ENCODE measurements around the gene HIF1AN.
"Not testable (repeated sequence)": the region's sequence is repeated elsewhere in the genome, so short reads cannot be mapped to it uniquely, and the experiment has no call there.

The HIF1AN gene

DNA sequence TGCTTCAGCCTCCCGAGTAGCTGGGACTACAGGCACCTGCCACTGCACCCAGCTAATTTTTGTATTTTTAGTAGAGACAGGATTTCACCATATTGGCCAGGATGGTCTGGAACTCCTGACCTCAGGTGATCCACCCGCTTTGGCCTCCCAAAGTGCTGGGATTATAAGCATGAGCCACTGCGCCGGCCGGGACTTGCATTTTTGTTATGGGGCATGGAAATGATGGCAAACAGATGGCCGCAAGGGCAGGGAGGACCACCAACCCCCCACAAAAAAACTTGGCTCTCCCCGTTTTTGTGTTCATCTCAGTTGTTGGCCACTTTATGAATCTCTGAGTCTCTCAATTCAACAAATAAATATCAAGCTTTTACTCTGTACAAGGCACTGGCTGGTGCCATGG lies 39.4 kb downstream of the HIF1AN start:
- not testable (repeated sequence) for H3K36me3 ChIP-seq (ENCODE audit: control insufficient read depth, insufficient read depth, low read length); H3K27ac ChIP-seq (ENCODE audit: low read depth, low read length); H3K27me3 ChIP-seq (ENCODE audit: control insufficient read depth, insufficient read depth, low read length); H3K4me1 ChIP-seq (ENCODE audit: control insufficient read depth, insufficient read depth, low read length); H3K4me3 ChIP-seq (ENCODE audit: low read length); H3K9ac ChIP-seq (ENCODE audit: low read length)

DNA sequence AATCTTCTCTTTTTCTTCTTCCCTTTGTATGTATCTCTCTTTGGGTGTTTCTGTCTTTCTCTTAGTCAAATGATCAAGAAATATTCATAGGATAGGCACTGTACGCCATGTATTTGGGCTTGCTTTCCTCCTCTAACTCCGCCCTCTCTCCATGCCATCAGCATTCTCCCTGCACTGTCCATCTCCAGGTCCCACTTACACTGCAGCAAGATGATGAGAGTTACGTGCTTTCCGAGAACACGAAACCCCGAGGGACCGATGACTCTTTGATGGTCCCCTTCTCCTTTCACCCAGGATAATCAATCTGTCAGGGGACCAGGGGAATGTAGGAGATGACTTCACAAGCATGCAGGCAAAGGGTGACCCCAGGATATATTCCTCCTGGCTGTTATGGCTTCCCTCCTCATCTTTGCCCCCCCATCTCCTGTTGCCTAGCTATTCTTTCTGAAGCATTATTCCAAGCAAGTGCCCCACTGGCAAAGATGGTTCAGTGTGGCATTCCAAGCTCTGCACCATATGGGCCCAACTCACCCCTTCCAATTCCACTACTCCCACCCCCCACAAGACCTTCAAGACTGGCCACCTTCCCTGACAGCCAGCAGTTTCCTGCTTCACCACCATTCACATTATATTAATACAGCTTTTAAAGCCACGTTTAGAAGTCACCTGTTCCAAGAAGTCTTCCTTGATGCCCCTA lies 40.0 kb downstream of the HIF1AN start:
- Histone ChIP-seq H3K9ac (ENCODE audit: low read length) (no peak overlapping the region), H3K4me3 (ENCODE audit: low read length) (no peak overlapping the region), H3K36me3 (ENCODE audit: control insufficient read depth, insufficient read depth, low read length) (no peaks in the 10 kb centered on the region), H3K27ac (ENCODE audit: low read depth, low read length) (no peak overlapping the region), H3K4me1 (ENCODE audit: control insufficient read depth, insufficient read depth, low read length) (no peaks in the 10 kb centered on the region), H3K27me3 (ENCODE audit: control insufficient read depth, insufficient read depth, low read length) (peaks cover 5% of the 10 kb centered on the region)

GRCh38 chr10:100576282-100576635 lies 40.5 kb downstream of the HIF1AN start:
- Histone ChIP-seq H3K4me1 (ENCODE audit: control insufficient read depth, insufficient read depth, low read length) (no peaks in the 10 kb centered on the region), H3K4me3 (ENCODE audit: low read length) (no peak overlapping the region), H3K27me3 (ENCODE audit: control insufficient read depth, insufficient read depth, low read length) (no peaks in the 10 kb centered on the region), H3K36me3 (ENCODE audit: control insufficient read depth, insufficient read depth, low read length) (no peaks in the 10 kb centered on the region), H3K27ac (ENCODE audit: low read depth, low read length) (no peak overlapping the region), H3K9ac (ENCODE audit: low read length) (no peak overlapping the region)

- no peak overlapping the region for H3K27ac ChIP-seq (ENCODE audit: low read depth, low read length)
- H3K9ac ChIP-seq (ENCODE audit: low read length): no peak overlapping the region
- H3K4me3 ChIP-seq (ENCODE audit: low read length): no peak overlapping the region
- no peaks in the 10 kb centered on the region for H3K27me3 ChIP-seq (ENCODE audit: control insufficient read depth, insufficient read depth, low read length)
- H3K36me3 ChIP-seq (ENCODE audit: control insufficient read depth, insufficient read depth, low read length): no peaks in the 10 kb centered on the region
- H3K4me1 ChIP-seq (ENCODE audit: control insufficient read depth, insufficient read depth, low read length): no peaks in the 10 kb centered on the region
Observed at GRCh38 chr10:100579261-100580090, 43.7 kb downstream of the HIF1AN start.

- Histone ChIP-seq H3K27ac (ENCODE audit: low read depth, low read length) (no peak overlapping the region), H3K27me3 (ENCODE audit: control insufficient read depth, insufficient read depth, low read length) (no peaks in the 10 kb centered on the region), H3K4me3 (ENCODE audit: low read length) (no peak overlapping the region), H3K36me3 (ENCODE audit: control insufficient read depth, insufficient read depth, low read length) (no peaks in the 10 kb centered on the region), H3K9ac (ENCODE audit: low read length) (no peak overlapping the region), H3K4me1 (ENCODE audit: control insufficient read depth, insufficient read depth, low read length) (no peaks in the 10 kb centered on the region)
Observed at GRCh38 chr10:100586959-100587358, 51.2 kb downstream of the HIF1AN start.

DNA sequence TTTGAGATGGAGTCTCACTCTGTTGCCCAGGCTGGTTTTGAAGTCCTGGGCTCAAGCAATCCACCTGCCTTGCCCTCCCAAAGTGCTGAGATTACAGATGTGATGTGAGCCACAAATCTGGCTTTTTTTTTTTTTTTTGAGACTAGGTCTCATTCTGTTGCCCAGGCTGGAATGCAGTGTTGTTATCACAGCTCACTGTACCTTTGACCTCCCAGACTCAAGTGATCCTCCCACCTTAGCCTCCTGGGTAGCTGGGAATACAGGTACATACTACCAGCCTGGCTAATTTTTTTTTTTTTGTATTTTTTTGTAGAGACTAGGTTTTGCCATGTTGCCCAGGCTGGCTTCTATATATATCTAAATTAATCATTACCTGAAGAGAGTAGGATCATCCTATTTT lies 62.4 kb downstream of the HIF1AN start:
- H3K9ac ChIP-seq (ENCODE audit: low read length): no peak overlapping the region
- H3K27me3 ChIP-seq (ENCODE audit: control insufficient read depth, insufficient read depth, low read length): no peaks in the 10 kb centered on the region
- H3K4me3 ChIP-seq (ENCODE audit: low read length): no peak overlapping the region
- no peak overlapping the region for H3K27ac ChIP-seq (ENCODE audit: low read depth, low read length)
- no peaks in the 10 kb centered on the region for H3K36me3 ChIP-seq (ENCODE audit: control insufficient read depth, insufficient read depth, low read length)
- no peaks in the 10 kb centered on the region for H3K4me1 ChIP-seq (ENCODE audit: control insufficient read depth, insufficient read depth, low read length)

DNA sequence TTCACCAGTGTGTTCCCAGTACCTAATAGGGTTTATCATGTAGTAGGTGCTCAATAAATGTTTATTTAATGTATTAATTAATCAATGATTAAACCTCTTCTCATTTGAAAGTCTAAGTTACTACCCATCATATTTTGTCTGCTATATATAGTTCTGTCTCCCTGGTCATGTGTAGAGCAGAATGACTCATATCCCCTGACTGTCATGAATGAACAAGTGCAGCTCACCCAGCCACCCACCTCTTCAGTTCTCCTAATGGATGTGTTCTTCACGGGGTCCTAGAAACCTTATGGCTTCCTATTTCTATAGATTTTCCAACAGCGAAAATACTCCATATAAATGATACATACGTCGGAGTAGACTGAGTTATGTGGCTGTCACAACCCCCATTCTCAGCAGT lies 64.5 kb downstream of the HIF1AN start:
- Histone ChIP-seq H3K4me3 (ENCODE audit: low read length) (no peak overlapping the region), H3K27me3 (ENCODE audit: control insufficient read depth, insufficient read depth, low read length) (no peaks in the 10 kb centered on the region), H3K9ac (ENCODE audit: low read length) (no peak overlapping the region)

DNA sequence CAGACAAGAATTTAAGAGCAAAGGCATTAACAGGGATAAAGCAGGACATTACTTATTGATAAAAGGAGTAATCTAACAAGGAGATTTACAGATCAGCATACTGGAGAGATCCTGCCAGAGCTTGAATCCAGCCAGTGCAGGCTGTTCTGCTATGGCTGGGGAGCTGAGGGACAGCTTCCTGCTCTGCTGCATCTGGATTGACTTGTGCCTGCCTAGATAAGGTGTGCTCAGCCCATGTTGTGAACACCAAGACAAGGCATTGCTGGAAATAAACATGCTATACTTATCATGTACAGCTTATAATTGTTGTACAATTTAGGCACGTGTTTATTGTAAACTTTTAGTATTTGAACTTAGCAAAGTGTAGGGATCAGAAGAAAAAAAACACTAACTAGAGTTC lies 71.7 kb downstream of the HIF1AN start:
- H3K36me3 ChIP-seq (ENCODE audit: control insufficient read depth, insufficient read depth, low read length): no peaks in the 10 kb centered on the region
- no peak overlapping the region for H3K27ac ChIP-seq (ENCODE audit: low read depth, low read length)
- no peaks in the 10 kb centered on the region for H3K4me1 ChIP-seq (ENCODE audit: control insufficient read depth, insufficient read depth, low read length)
- H3K27me3 ChIP-seq (ENCODE audit: control insufficient read depth, insufficient read depth, low read length): peaks cover 2% of the 10 kb centered on the region
- no peak overlapping the region for H3K9ac ChIP-seq (ENCODE audit: low read length)
- H3K4me3 ChIP-seq (ENCODE audit: low read length): no peak overlapping the region

More for the DNA sequence above, 64.5 kb downstream of the HIF1AN start:
- H3K36me3 ChIP-seq (ENCODE audit: control insufficient read depth, insufficient read depth, low read length): no peaks in the 10 kb centered on the region
- H3K27ac ChIP-seq (ENCODE audit: low read depth, low read length): no peak overlapping the region
- no peaks in the 10 kb centered on the region for H3K4me1 ChIP-seq (ENCODE audit: control insufficient read depth, insufficient read depth, low read length)
